Cardiac muscle cell (in vitro differentiated cells and primary cell): ENCODE measurements around the gene TMEM86B. TPM values are rescaled to one million over a fixed set of nuclear protein-coding genes. Genes with fewer than 3 reads are reported as not detected.
A peak's percentile ranks its signal among the peaks of the same experiment; 100 is the strongest.
"Not testable (repeated sequence)": the region's sequence is repeated elsewhere in the genome, so short reads cannot be mapped to it uniquely, and the experiment has no call there.

Source experiments
- DNase-seq, 2 donors: peaks; one replicate each; pipeline versions ENCODE4 v3.0.0 to v3.0.0-alpha.2; 2010 to 2017; ENCODE audit warnings: low read depth in 1 of 2, low spot score in 1 of 2
- H3K27ac ChIP-seq: fragments of 200-600 bp; sonication (generic); 2 replicates; pipeline ENCODE4 v1.5.1; 2016
- H3K27me3 ChIP-seq: fragments of 200-600 bp; sonication (generic); 2 replicates; pipeline ENCODE4 v1.6.0; 2016; ENCODE audit warnings: control low read depth
- H3K36me3 ChIP-seq: fragments of 200-600 bp; sonication (generic); 2 replicates; pipeline ENCODE4 v1.5.1; 2016; ENCODE audit warnings: control low read depth
- H3K4me1 ChIP-seq: fragments of 200-600 bp; sonication (generic); 2 replicates; pipeline ENCODE4 v1.8.1; 2017; ENCODE audit warnings: low read depth, mild to moderate bottlenecking, mixed run types
- H3K4me3 ChIP-seq: fragments of 200-600 bp; sonication (generic); 2 replicates; pipeline ENCODE4 v1.5.1; 2016; ENCODE audit warnings: mild to moderate bottlenecking
- H3K9me3 ChIP-seq: fragments of 200-600 bp; sonication (generic); 2 replicates; pipeline ENCODE4 v1.5.1; 2017; ENCODE audit warnings: low read depth, mild to moderate bottlenecking, control low read depth
- CTCF ChIP-seq: IDR thresholded peaks from 2 replicates; pipeline ENCODE4 v1.5.1; 2012; ENCODE audit warnings: low read depth, mild to moderate bottlenecking, low read length
- polyA plus RNA-seq: library from polyadenylated mRNA; unstranded; fragments of >200 nt; fragmentation: Nextera tagmentation; extraction: Ambion mirVana; gene quantifications from 2 replicates; pipeline ENCODE4 v1.2.1, GENCODE V29; 2016
- total RNA-seq: library from RNA; depleted of rRNA; stranded (reverse); fragments of >200 nt; gene quantifications from 2 replicates; pipeline ENCODE4 v1.2.3, GENCODE V29; 2016

The TMEM86B gene
- total and polyA plus RNA-seq, 2 experiments from 2014 or later: 2.6 to 4.7 TPM

DNA sequence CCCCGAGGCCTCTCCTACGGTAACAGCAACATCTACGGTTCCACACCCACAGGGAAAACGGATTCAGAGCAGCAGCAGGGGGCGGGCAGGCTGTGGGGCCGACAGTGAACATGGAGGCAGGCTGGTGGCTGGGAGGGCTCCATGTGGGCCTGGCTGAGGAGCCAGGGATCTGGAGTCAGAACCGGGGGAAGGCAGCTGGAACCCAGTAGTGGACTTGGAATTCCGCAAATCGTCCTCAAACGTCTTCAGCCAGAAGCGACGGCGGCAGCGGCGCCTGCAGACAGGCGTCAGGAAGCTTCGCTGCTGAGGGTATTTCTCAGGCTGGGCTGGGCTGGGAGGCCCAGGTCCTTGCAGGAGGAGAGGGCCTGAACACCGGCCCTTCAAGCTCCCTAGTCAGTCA, 1.8 kb downstream of the TMEM86B start:
- Histone ChIP-seq H3K4me1 (peaks cover 10% of the 10 kb centered on the region), H3K9me3 (no peaks in the 10 kb centered on the region), H3K4me3 (no peak overlapping the region), H3K27ac (peak overlapping the region; percentile 89), H3K36me3 (peaks cover 11% of the 10 kb centered on the region), H3K27me3 (no peaks in the 10 kb centered on the region)
- no peak for TF ChIP-seq CTCF
- no peak for DNase-seq

- Histone ChIP-seq H3K4me3 (no peak overlapping the region), H3K27me3 (no peaks in the 10 kb centered on the region), H3K36me3 (peaks cover 6% of the 10 kb centered on the region), H3K9me3 (no peaks in the 10 kb centered on the region), H3K27ac (peak overlapping the region; percentile 89), H3K4me1 (peaks cover 10% of the 10 kb centered on the region)
- no peak for TF ChIP-seq CTCF
- no peak for DNase-seq
Measured at GRCh38 chr19:55226273-55226672, 2.3 kb downstream of the TMEM86B start.

DNA sequence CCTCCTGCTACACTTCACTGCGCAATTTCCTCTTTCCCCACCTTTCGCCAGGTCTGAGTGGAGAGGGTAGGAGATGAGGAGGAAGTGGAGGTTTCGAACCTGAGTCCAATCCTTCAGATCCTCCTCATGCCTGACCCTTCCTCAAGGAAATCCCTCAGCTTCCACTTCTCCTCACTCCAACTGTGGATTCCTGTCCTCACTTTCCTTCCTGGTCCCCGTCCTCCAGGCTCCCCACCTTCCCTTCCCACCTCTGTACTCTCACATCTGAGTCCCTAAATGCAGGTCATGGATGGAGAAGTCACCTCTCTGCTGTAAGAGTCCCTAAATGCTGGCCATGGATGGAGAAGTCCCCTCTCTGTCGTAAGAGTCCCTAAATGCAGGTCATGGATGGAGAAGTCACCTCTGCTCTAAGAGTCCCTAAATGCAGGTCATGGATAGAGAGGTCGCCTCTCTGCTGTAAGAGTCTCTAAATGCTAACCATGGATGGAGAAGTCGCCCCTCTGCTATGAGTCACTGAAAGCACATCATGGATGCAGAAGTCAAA, 3.1 kb downstream of the TMEM86B start:
- H3K9me3 ChIP-seq: no peaks in the 10 kb centered on the region
- no peak for DNase-seq
- H3K27ac ChIP-seq: no peak overlapping the region
- no peak overlapping the region for H3K4me3 ChIP-seq
- H3K27me3 ChIP-seq: no peaks in the 10 kb centered on the region
- H3K36me3 ChIP-seq: peaks cover 3% of the 10 kb centered on the region
- H3K4me1 ChIP-seq: peaks cover 10% of the 10 kb centered on the region
- TF ChIP-seq CTCF: no peak

- not testable (repeated sequence) for H3K27me3 ChIP-seq, H3K27ac ChIP-seq, H3K36me3 ChIP-seq, H3K4me1 ChIP-seq, H3K4me3 ChIP-seq, DNase-seq, H3K9me3 ChIP-seq
Measured at GRCh38 chr19:55224679-55225414, 3.7 kb downstream of the TMEM86B start.

GRCh38 chr19:55224038-55224665, 4.4 kb downstream of the TMEM86B start:
- Histone ChIP-seq H3K36me3 (no peaks in the 10 kb centered on the region), H3K27ac (no peak overlapping the region), H3K9me3 (no peaks in the 10 kb centered on the region), H3K27me3 (no peaks in the 10 kb centered on the region), H3K4me3 (no peak overlapping the region), H3K4me1 (peaks cover 10% of the 10 kb centered on the region)
- DNase-seq: no peak
- TF ChIP-seq CTCF: no peak

GRCh38 chr19:55223291-55224037, 5.1 kb downstream of the TMEM86B start:
- H3K4me1 ChIP-seq: peaks cover 8% of the 10 kb centered on the region
- H3K27me3 ChIP-seq: no peaks in the 10 kb centered on the region
- no peak for TF ChIP-seq CTCF
- H3K36me3 ChIP-seq: no peaks in the 10 kb centered on the region
- DNase-seq: no peak
- no peak overlapping the region for H3K4me3 ChIP-seq
- no peaks in the 10 kb centered on the region for H3K9me3 ChIP-seq
- no peak overlapping the region for H3K27ac ChIP-seq
